CD4-positive, alpha-beta T cell treated with Interleukin-6 at 100 ng/mL for 8 hours (primary cell): ENCODE results near the gene PVALEF.

Source experiments
- DNase-seq: peaks from one replicate; pipeline ENCODE4 v3.0.0-alpha.2; 2020; ENCODE audit warnings: mixed read lengths, low spot score

PVALEF gene

DNA sequence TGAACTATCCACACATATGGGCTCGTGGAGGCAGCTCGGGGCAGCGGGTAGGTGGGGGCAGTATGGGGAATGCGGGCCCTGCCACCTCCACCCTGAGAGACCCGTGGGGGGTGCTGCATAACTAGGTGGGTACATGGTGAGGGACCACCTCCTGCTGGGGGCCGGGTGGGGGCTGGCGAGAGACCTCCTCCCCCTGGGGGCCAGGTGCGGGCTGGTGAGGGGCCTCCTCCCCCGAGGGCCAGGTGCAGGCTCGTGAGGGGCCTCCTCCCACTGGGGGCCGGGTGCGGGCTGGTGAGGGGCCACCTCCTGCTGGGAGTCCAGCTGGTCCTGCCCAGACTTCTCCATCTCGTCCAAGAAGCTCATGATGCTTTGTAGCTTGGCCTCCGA lies 32.1 kb downstream of the PVALEF start:
- no peak for DNase-seq

- DNase-seq = no peak
Measured at GRCh38 chr17:81197831-81198490, 32.7 kb downstream of the PVALEF start.

DNA sequence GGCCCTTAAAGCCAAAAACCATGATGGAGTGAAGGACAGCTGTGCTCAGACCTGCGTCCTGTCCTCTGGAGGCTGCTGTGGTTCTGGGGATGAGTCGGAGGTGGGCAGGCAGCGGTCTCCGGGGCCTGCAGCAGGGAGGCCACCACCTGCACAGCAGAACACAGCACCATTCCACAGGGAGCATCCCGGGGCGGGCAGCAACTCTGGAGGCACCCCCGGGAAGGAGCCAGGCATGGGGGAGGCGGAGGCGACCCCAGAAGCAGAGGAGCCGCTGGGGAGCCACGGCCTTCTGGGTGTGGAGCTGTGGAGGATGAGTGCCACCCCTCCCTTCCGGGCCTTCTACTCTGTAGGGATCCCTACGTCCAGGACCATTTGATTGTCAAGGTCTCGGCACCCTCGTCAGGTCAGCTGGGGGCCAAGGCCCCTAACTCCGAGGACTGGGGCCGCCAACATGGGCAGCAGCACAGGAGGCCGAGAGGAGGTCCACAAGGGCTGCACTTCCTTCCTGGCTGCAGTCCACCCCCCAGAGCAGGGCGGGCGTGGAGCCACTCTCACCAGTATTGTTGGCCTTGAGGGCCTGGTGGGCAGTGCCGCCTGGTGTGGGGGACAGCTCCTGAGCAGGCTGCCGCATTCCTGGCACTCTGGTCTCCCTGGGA lies 33.6 kb downstream of the PVALEF start:
- no peak for DNase-seq

- no peak for DNase-seq
Measured at GRCh38 chr17:81199482-81199830, 34.1 kb downstream of the PVALEF start.

DNA sequence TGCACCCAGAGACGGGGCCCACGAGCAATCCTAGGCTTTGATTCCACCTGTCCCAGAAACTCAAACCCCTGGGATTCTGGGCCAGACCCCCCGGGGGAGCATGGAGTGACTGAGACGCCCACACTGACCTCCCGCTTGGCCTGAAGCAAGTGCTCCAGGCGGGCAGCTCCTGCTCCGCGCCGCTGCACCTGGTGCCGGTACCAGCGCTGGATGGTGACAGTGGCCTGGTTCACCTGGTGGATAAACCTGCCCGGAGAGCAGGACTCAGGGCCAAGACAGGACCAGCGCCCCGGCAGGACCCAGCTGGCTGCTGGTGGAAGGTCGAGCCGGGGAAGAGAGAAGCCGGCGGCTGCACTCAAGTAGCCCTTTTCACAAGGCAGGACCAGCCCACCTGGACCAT lies 34.9 kb downstream of the PVALEF start:
- DNase-seq = no peak

GRCh38 chr17:81200695-81201580 lies 35.6 kb downstream of the PVALEF start:
- no peak for DNase-seq

DNA sequence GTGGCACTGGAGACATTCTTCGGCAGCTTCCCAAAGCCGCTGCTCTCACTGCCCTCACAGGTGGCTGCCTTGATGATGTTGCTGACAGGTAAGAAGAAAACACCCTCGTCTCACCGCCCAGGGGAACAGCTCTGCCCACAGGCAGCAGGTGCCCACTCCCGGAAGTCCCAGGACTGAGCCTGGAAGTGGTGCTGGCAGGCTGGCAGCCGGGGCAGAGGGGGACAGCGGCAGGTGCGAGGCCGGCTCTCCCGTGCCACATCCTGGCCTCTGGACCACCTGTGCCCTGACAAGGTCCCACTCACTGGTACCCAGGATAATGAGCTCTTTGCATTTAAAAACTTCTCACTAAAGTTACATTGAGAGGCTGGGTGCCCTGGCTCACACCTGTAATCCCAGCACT lies 37.0 kb downstream of the PVALEF start:
- DNase-seq = no peak

- DNase-seq = no peak
Measured at GRCh38 chr17:81203136-81203535, 37.8 kb downstream of the PVALEF start.

DNA sequence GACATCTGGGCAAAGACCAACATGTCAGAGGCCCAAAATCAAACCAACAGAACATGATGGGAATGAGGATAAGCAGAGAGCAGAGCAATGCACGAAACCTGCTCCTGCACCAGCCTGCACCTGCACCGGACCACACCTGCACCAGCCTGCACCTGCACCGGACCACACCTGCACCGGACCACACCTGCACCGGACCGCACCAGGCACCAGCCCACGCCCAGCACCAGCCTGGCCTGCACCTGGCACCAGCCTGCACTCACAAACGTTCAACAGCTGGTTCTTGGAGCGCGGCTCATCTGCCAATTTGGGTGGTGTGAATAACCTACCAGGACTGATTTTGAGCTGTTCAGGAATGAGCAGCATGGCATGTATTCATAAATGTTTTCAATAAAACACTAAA lies 39.3 kb downstream of the PVALEF start:
- no peak for DNase-seq

DNA sequence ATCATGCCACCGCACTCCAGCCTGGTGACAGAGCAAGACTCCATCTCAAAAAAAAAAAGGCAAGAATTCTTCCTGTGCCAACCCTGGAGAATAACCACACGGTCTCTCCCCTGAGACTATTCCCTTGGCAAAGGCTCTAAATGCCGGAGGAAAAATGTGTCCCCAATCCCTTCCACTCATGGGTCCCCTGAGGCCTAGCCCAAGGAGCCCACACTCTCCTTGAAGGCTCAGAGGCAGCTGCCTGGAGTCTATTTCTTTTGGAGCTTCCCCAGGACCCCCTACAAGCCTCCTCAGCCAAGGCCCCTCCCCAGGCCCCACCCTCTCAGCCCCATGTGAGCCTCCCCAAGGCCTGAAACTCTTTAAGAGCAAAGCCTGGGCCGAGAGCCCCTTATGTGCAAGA lies 40.9 kb downstream of the PVALEF start:
- DNase-seq = no peak

DNA sequence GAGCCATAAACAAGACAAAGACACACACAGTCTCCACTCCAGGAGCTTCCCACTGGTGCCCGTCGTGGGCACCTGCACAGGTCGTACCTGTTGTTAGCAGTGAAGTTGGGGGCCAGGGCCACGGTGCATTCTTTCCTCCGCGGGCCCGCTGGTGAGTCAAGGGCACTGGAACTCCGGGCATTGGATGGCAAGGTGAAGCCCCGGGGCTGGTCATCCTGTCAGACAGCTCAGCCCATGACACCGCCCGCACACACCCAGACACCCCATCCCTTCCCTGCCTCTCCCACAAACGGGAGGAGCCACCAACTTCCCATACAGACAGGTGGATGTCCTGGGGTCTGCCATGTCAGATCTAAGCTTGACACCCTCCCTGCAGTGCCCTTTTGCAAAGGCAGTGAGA lies 41.4 kb downstream of the PVALEF start:
- DNase-seq = no peak

GRCh38 chr17:81207610-81208581 lies 42.6 kb downstream of the PVALEF start:
- DNase-seq = no peak

- no peak for DNase-seq
Measured at GRCh38 chr17:81208651-81209050, 43.3 kb downstream of the PVALEF start.

DNA sequence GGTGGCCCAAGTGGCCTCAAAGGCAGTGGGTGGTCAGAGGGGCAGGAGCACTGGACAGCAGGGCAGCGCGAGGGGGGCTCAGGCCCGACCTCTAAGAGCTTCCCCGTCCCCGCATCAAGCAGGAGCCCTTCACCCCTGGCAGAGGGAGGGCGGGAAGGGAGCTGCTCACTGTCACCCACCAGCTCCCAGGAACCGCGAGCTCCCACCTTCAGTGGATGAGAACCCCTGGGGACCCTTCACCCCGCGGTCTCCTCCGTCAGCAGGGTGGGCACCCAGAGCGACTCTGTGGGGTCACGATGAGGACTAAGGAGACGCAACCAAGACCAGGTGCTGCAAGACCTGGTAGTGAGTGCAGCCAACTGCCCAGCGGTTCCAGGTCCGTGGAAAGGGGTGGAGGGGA lies 43.8 kb downstream of the PVALEF start:
- DNase-seq = no peak

DNA sequence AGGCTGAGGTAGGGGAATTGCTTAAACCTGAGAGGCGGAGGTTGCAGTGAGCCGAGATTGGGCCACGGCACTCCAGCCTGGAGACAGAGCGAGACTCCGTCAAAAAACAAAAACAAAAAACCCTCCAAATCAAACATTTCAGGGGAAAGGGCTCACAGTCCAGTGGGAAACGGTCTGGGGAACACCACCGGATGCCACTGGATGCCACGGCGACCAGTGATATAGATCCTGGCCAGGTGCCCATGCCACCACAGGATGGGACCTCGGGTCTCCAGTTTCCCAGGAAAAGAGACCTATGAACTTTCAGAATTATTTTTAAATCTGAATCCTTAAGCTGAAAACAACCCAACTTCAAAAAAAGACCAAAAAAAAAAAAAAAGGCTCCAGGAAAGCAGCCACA lies 45.2 kb downstream of the PVALEF start:
- no peak for DNase-seq

- DNase-seq = no peak
Measured at GRCh38 chr17:81210868-81211267, 45.6 kb downstream of the PVALEF start.

GRCh38 chr17:81212365-81212764 lies 47.1 kb downstream of the PVALEF start:
- DNase-seq = no peak

DNA sequence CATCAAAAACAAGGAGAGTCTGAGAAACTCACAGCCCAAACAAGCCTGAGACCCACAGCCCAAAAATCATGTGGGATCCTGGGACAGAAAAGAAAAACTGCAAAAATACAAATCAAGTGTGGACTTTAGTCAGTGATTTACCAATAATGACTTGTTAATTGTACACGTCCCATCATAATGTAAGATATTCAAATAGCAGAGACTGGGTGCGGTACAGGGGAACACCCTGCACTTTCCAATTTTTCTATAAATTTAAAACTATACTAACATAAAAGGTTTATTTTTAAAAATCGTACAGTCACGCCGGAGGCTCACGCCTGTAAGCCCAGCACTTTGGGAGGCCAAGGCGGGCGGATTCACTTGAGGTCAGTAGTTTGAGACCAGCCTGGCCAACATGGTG lies 48.7 kb downstream of the PVALEF start:
- no peak for DNase-seq

DNA sequence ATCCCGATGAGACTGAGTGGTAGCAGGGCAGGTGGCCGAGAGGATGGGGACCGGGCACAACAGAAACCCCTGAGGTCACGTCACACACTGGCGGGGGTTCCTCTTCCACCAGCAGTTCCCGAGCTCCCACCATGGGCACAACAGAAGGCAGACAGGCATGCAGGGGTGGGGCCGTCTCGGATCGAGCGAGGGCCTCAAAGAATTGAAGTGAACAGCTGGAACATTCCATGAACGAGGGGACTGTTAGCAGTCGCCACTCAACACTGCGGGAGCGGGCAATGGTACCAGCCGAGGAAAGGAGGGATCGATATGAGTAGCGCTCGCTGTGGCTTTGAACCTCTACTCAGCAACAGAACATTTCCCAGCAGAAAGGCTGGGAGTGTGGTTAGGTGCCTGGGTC lies 52.2 kb downstream of the PVALEF start:
- DNase-seq = no peak

GRCh38 chr17:81218459-81218858 lies 53.2 kb downstream of the PVALEF start:
- no peak for DNase-seq

- no peak for DNase-seq
Measured at GRCh38 chr17:81218991-81219390, 53.7 kb downstream of the PVALEF start.
